ENCODE measurements around the gene INSYN2B. TPM values are rescaled to one million over a fixed set of nuclear protein-coding genes. Genes with fewer than 3 reads are reported as not detected.

The INSYN2B gene
- total and polyA plus RNA-seq, 2 of the 4 experiments (the other 2 are of a cell fraction): 9.1 to 33.5 TPM

DNA sequence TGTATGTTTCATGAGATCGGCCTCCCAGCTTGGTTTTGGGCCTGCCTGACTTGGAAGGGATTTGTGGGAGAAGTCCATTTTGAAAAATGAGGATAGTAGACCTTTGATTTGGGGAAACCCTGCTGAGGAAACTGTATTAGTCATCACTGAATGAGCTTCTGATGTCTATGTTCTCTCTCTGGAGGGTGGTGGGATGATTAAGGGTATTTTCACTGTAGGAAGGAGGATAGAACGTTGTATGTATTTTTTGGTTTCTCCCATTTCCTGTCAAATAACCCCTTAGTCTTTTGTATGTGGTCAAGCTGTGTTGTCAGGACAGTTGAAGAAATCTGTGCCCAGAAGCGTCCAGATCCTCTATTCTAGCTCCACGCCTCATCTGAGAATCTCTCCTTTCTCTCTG, 151.9 kb downstream of the INSYN2B start:
- no peaks in the 10 kb centered on the region for H3K79me1 ChIP-seq (ENCODE audit: low read depth in 1 of 2, low read length in 2 of 2)
- dilution Hi-C loops (cut with HindIII; ENCODE audit: low sequenced_read_pairs, unreplicated experiment): no loop called here
- DNase-seq: no peak
- TF ChIP-seq SMC3 (IDR thresholded peaks at IDR 0.05; ENCODE audit: low read depth, low read length) (no peak), CEBPB (IDR thresholded peaks at IDR 0.05; ENCODE audit: low read depth, low read length) (no peak), MXI1 (IDR thresholded peaks at IDR 0.05; ENCODE audit: borderline replicate concordance, low read depth, low read length) (no peak), RAD21 (IDR thresholded peaks at IDR 0.05; ENCODE audit: low read length) (no peak), FOS (IDR thresholded peaks at IDR 0.05; ENCODE audit: low read depth, low read length) (no peak), MAZ (IDR thresholded peaks at IDR 0.05; ENCODE audit: borderline replicate concordance, low read depth, low read length) (no peak), RCOR1 (IDR thresholded peaks at IDR 0.05; ENCODE audit: insufficient replicate concordance, low read length) (no peak), NFE2L2 (IDR thresholded peaks at IDR 0.05; ENCODE audit: low read depth, low read length) (no peak), MAFK (IDR thresholded peaks at IDR 0.05; ENCODE audit: low read depth, low read length) (no peak), BHLHE40 (IDR thresholded peaks at IDR 0.05; ENCODE audit: low read depth, low read length) (no peak), POLR2A (IDR thresholded peaks at IDR 0.05; ENCODE audit: low read depth, low read length) (no peak)
- TF ChIP-seq, protein P1, sequence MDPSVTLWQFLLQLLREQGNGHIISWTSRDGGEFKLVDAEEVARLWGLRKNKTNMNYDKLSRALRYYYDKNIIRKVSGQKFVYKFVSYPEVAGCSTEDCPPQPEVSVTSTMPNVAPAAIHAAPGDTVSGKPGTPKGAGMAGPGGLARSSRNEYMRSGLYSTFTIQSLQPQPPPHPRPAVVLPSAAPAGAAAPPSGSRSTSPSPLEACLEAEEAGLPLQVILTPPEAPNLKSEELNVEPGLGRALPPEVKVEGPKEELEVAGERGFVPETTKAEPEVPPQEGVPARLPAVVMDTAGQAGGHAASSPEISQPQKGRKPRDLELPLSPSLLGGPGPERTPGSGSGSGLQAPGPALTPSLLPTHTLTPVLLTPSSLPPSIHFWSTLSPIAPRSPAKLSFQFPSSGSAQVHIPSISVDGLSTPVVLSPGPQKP (IDR thresholded peaks at IDR 0.05; ENCODE audit: borderline replicate concordance, low read depth, low read length): no peak
- H2BK5ac ChIP-seq (ENCODE audit: low read depth, low read length, poor library complexity, severe bottlenecking): no peak overlapping the region
- H3K14ac ChIP-seq (replicated peaks; ENCODE audit: low read depth, low read length): no peak overlapping the region
- no peaks in the 10 kb centered on the region for H3K27me3 ChIP-seq (ENCODE audit: control insufficient read depth, insufficient read depth, low read length)
- no peak overlapping the region for H4K5ac ChIP-seq (ENCODE audit: low read depth, low read length)
- H4K20me1 ChIP-seq (ENCODE audit: insufficient read depth, low read length): no peaks in the 10 kb centered on the region
- H3K9ac ChIP-seq (ENCODE audit: low read depth, low read length): no peak overlapping the region
- H3K56ac ChIP-seq (ENCODE audit: extremely low read depth, insufficient read depth, low read length): no peak overlapping the region
- no peak overlapping the region for H2BK20ac ChIP-seq (ENCODE audit: low read depth, low read length)
- POLR2A ChIA-PET (ENCODE audit: unreplicated experiment): no interaction called here
- H4K8ac ChIP-seq (ENCODE audit: low read depth in 2 of 2, low read length in 2 of 2): no peak overlapping the region
- no peaks in the 10 kb centered on the region for H3K4me1 ChIP-seq (ENCODE audit: control insufficient read depth, insufficient read depth, low read length)
- no peak for ATAC-seq (ENCODE audit: low read depth)
- H3K4me2 ChIP-seq (ENCODE audit: low read depth, low read length): no peak overlapping the region
- no peaks in the 10 kb centered on the region for H3K36me3 ChIP-seq (ENCODE audit: control insufficient read depth, insufficient read depth, low read length)
- H3K4ac ChIP-seq (ENCODE audit: low read depth, low read length): no peak overlapping the region
- WGBS, 2 experiments (ENCODE audit: extremely low coverage in 2 of 2, insufficient read length in 1 of 2): no CpG with 5 or more reads among the region's 4 CpGs
- H2BK120ac ChIP-seq (ENCODE audit: low read depth, low read length): no peak overlapping the region
- no peak overlapping the region for H2AK5ac ChIP-seq (ENCODE audit: low read depth, low read length)
- H3K4me3 ChIP-seq (ENCODE audit: insufficient read depth, low read depth, low read length): no peak overlapping the region
- H3K27ac ChIP-seq (ENCODE audit: insufficient read depth, low read length): no peak overlapping the region
- no peak overlapping the region for H2AK9ac ChIP-seq (replicated peaks; ENCODE audit: low read depth, low read length, poor library complexity)
- no peaks in the 10 kb centered on the region; the same call in 1 of the 2 replicates for H3K9me1 ChIP-seq (ENCODE audit: insufficient read depth, low read length)
- in situ Hi-C loops (cut with MboI; ENCODE audit: low sequenced_read_pairs): no loop called here
- H2AFZ ChIP-seq (replicated peaks; ENCODE audit: low read length, poor library complexity): no peak overlapping the region
- H4K91ac ChIP-seq (ENCODE audit: insufficient read depth, low read depth, low read length): no peak overlapping the region
- intact Hi-C loops (cut with micrococcal nuclease): no loop called here
- no peak overlapping the region for H3K18ac ChIP-seq (ENCODE audit: low read depth, low read length)
- BruUV-seq (replicated peaks): no TSS peak
- no peak overlapping the region for H2BK15ac ChIP-seq (ENCODE audit: low read depth, low read length)
- H3K23ac ChIP-seq (ENCODE audit: low read depth, low read length): no peak overlapping the region
- CTCF ChIA-PET: interaction anchor here (1.5 kb wide), 1 partner anchor 153 kb away, joined by 4 read pairs; no protein-coding TSS in a partner anchor
- H3K9me3 ChIP-seq (ENCODE audit: control insufficient read depth, insufficient read depth, low read length): no peaks in the 10 kb centered on the region
